GM06990 (cell line): ENCODE measurements around the gene RSPO4.

Experiments
- DNase-seq: peaks from one replicate; pipeline ENCODE4 v3.0.0-alpha.2; 2011; ENCODE audit not compliant: insufficient read length; ENCODE audit errors: extremely low read depth
- H3K27me3 ChIP-seq: replicated peaks from 2 replicates; pipeline ENCODE4 v1.6.0; 2011; ENCODE audit warnings: low read length; ENCODE audit not compliant: control insufficient read depth, insufficient read depth
- H3K36me3 ChIP-seq: 2 replicates; pipeline ENCODE4 v1.5.1; 2011; ENCODE audit warnings: low read length; ENCODE audit not compliant: control insufficient read depth, insufficient read depth
- H3K4me3 ChIP-seq: replicated peaks from 2 replicates; pipeline ENCODE4 v1.5.1; 2011; ENCODE audit warnings: low read depth, mild to moderate bottlenecking, control low read depth, low read length
- TF ChIP-seq, protein P1 (sequence below): IDR thresholded peaks from 2 replicates; pipeline ENCODE4 v1.5.1; 2011; ENCODE audit warnings: low read length, control low read depth, mild to moderate bottlenecking, inconsistent platforms; ENCODE audit not compliant: insufficient read depth, poor library complexity, severe bottlenecking

Gene RSPO4

DNA sequence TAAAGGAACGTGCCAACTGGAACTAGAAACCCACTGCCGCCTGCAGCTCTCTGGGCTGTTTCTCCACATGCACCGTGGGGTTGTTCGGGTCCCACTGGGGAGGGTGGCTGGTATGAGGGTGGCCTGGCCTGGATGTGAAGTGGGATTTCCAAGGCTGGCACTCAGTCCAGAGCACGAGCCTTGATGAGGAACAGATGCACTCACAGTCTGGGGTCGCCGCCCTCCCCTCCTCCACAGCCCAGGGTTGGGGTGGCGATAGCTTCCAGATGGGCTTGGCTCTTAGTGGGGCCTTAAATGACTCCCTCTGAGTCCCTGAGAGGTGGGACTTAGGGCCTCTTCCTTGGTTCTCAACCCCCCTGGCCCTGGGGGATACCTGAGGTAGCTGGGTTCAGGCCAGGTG lies 55.3 kb downstream of the RSPO4 start:
- Histone ChIP-seq H3K27me3 (0 out of 2 replicates have a peak, but pooled peaks cover 2% of the 10 kb centered on the region), H3K36me3 (no peaks in the 10 kb centered on the region), H3K4me3 (no peak overlapping the region)
- TF ChIP-seq, protein P1, sequence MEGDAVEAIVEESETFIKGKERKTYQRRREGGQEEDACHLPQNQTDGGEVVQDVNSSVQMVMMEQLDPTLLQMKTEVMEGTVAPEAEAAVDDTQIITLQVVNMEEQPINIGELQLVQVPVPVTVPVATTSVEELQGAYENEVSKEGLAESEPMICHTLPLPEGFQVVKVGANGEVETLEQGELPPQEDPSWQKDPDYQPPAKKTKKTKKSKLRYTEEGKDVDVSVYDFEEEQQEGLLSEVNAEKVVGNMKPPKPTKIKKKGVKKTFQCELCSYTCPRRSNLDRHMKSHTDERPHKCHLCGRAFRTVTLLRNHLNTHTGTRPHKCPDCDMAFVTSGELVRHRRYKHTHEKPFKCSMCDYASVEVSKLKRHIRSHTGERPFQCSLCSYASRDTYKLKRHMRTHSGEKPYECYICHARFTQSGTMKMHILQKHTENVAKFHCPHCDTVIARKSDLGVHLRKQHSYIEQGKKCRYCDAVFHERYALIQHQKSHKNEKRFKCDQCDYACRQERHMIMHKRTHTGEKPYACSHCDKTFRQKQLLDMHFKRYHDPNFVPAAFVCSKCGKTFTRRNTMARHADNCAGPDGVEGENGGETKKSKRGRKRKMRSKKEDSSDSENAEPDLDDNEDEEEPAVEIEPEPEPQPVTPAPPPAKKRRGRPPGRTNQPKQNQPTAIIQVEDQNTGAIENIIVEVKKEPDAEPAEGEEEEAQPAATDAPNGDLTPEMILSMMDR, result no peak
- DNase-seq, result no peak

DNA sequence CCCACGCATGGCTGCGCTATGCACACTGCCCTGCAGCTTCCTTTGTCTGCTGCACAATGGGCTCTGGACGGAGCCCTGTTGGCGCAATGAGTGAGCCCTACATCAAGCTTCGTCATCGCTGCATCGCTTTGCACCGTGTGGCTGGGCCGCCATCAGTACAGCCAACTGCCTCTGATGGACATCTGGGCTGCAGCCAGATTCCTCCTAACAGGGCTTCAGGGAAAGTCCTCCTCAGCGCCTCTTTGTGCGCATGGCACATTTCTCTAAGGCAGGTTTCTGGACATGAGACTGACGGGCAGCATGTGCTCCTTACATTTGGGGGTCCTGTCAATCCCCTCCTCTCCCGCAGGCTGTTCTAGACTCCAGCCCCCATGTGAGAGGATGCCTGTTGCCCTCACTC lies 56.3 kb downstream of the RSPO4 start:
- Histone ChIP-seq H3K4me3 (no peak overlapping the region), H3K36me3 (no peaks in the 10 kb centered on the region), H3K27me3 (peaks cover 2% of the 10 kb centered on the region; the same call in 1 of the 2 replicates)
- TF ChIP-seq, protein P1, result no peak
- DNase-seq, result no peak

DNA sequence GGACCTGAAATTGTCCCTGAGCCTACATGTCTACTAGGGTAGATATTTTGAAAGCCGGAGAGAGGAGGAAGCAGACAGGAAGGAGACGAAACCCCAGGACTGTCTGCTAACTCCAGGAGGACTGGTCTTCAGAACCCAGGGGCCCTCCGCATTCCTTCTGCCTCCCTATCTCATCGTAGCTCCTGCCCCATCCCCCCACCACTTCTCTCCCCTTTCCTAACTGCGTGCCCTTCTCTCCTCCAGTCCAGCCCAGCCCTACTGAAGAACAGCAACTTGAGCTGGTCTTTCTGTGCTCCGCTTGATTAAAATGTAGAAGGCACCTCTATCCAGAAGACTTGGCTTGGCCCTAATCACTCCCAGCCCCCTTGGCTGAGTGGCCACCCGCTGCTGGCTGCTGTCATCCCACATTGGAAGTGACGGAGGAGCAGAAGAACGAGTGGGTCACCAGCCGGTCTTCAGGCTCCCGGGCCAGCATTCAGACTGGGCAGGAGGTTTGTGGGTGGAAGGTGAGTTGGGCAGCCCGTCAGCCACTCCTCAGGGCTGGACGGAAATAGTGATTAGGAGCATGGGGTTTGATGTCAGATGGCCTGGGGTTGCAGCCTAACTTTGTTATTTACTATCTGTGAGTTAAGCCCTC lies 57.2 kb downstream of the RSPO4 start:
- Histone ChIP-seq H3K36me3 (no peaks in the 10 kb centered on the region), H3K4me3 (no peak overlapping the region), H3K27me3 (peaks cover 2% of the 10 kb centered on the region; the same call in 1 of the 2 replicates)
- TF ChIP-seq, protein P1, result no peak
- DNase-seq, result no peak

GRCh38 chr20:944148-944547 lies 58.0 kb downstream of the RSPO4 start:
- H3K36me3 ChIP-seq, result no peaks in the 10 kb centered on the region
- no peaks in the 10 kb centered on the region; the same call in 1 of the 2 replicates for H3K27me3 ChIP-seq
- no peak overlapping the region for H3K4me3 ChIP-seq
- TF ChIP-seq, protein P1, result no peak
- DNase-seq, result no peak

DNA sequence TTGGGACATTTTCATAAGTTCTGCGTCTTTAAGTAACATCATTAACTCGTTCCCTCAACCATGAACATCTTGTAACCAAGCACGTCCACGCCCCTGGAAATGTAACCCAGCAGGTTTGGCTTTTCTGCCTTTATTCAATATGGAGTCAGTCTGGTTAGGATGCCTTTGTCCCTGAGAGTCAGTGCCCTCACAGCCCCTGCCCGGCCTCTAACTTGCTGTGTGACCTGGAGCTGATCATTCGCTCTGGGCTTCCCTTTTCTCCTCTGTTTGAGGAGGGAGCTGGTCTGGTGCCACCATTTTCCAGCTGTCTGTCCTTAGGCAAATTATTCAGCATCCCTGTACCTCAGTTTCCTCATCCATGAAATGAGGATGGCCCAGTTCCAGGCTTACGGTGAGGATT lies 59.5 kb downstream of the RSPO4 start:
- TF ChIP-seq, protein P1, result no peak
- Histone ChIP-seq H3K36me3 (no peaks in the 10 kb centered on the region), H3K27me3 (no peaks in the 10 kb centered on the region; the same call in 1 of the 2 replicates)

DNA sequence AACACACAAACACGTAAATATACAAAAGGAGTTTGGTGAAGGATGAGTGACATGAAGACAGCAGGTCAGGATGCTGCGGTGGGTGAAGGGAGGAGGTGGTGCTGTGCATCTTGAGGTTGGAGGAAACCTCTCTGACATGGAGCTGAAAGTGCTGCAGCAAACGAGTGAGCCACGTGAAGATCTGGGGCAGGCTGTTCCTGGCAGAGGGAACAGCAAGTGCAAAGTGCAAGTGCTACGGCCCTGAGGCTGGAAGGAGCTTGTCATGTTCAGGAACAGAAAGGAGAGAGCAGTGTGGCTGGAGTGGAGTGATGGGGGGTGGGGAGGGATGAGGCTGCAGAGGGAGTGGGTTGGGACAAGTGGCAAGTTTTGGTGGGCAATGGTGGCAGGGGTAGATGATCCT lies 61.2 kb downstream of the RSPO4 start:
- DNase-seq, result no peak
- Histone ChIP-seq H3K27me3 (no peaks in the 10 kb centered on the region; the same call in 1 of the 2 replicates), H3K36me3 (no peaks in the 10 kb centered on the region), H3K4me3 (no peak overlapping the region)
- TF ChIP-seq, protein P1, result no peak

More for the DNA sequence above, 59.5 kb downstream of the RSPO4 start:
- no peak overlapping the region for H3K4me3 ChIP-seq
- no peak for DNase-seq
